PFSK-1 (cell line): ENCODE data around the gene ERC1.

Experiments
- FOXP2 ChIP-seq: optimal IDR thresholded peaks from 2 replicates; pipeline ENCODE3; 2011; ENCODE audit warnings: borderline replicate concordance, control low read depth, inconsistent platforms; ENCODE audit not compliant: insufficient read depth; ENCODE audit errors: extremely low read length, extremely low read depth
- POLR2AphosphoS5 ChIP-seq: IDR thresholded peaks from 2 replicates; pipeline ENCODE4 v1.6.1; 2012; ENCODE audit warnings: low read depth, mild to moderate bottlenecking, control low read depth, low read length, moderate library complexity
- REST ChIP-seq, 2 experiments: IDR thresholded peaks; 2 replicates each; pipeline versions ENCODE4 v1.6.1 to v1.8.0; 2011 to 2012; ENCODE audit warnings: low read depth in 2 of 2, low read length in 2 of 2, control low read depth in 1 of 2, inconsistent platforms in 1 of 2, mild to moderate bottlenecking in 1 of 2, moderate library complexity in 1 of 2; ENCODE audit not compliant: insufficient read depth in 1 of 2
- SIN3A ChIP-seq: IDR thresholded peaks from 2 replicates; pipeline ENCODE4 v1.6.1; 2012; ENCODE audit warnings: mild to moderate bottlenecking, low read length, moderate library complexity, borderline replicate concordance; ENCODE audit not compliant: insufficient read depth
- TAF1 ChIP-seq: IDR thresholded peaks from 2 replicates; pipeline ENCODE4 v1.6.1; 2012; ENCODE audit warnings: low read length, control low read depth, borderline replicate concordance; ENCODE audit not compliant: insufficient read depth

ERC1 gene

GRCh38 chr12:1094714-1095113, 103.7 kb downstream of the ERC1 start:
- TF ChIP-seq SIN3A (no peak), TAF1 (no peak), FOXP2 (no peak), POLR2AphosphoS5 (no peak), REST (IDR thresholded peaks at IDR 0.05; ENCODE audit: insufficient read depth in 1 of 2, low read depth in 2 of 2, low read length in 2 of 2) (no peak)

GRCh38 chr12:1099158-1099557, 108.1 kb downstream of the ERC1 start:
- TF ChIP-seq TAF1: no peak
- TF ChIP-seq POLR2AphosphoS5: no peak
- no peak for TF ChIP-seq FOXP2
- no peak for TF ChIP-seq SIN3A
- TF ChIP-seq REST (IDR thresholded peaks at IDR 0.05; ENCODE audit: insufficient read depth in 1 of 2, low read depth in 2 of 2, low read length in 2 of 2): no peak

GRCh38 chr12:1102115-1102514, 111.1 kb downstream of the ERC1 start:
- TF ChIP-seq POLR2AphosphoS5: no peak
- TF ChIP-seq REST (IDR thresholded peaks at IDR 0.05; ENCODE audit: insufficient read depth in 1 of 2, low read depth in 2 of 2, low read length in 2 of 2): no peak

- TF ChIP-seq SIN3A: no peak
- no peak for TF ChIP-seq FOXP2
- no peak for TF ChIP-seq TAF1
- TF ChIP-seq REST (IDR thresholded peaks at IDR 0.05; ENCODE audit: insufficient read depth in 1 of 2, low read depth in 2 of 2, low read length in 2 of 2): no peak
- TF ChIP-seq POLR2AphosphoS5: no peak
Measured at GRCh38 chr12:1102791-1103450, 111.9 kb downstream of the ERC1 start.

- no peak for TF ChIP-seq REST (IDR thresholded peaks at IDR 0.05; ENCODE audit: insufficient read depth in 1 of 2, low read depth in 2 of 2, low read length in 2 of 2)
- TF ChIP-seq FOXP2: no peak
- TF ChIP-seq POLR2AphosphoS5: no peak
- TF ChIP-seq TAF1: no peak
Measured at GRCh38 chr12:1103632-1104031, 112.6 kb downstream of the ERC1 start.
